ENCODE data around the gene RNF213.

DNA sequence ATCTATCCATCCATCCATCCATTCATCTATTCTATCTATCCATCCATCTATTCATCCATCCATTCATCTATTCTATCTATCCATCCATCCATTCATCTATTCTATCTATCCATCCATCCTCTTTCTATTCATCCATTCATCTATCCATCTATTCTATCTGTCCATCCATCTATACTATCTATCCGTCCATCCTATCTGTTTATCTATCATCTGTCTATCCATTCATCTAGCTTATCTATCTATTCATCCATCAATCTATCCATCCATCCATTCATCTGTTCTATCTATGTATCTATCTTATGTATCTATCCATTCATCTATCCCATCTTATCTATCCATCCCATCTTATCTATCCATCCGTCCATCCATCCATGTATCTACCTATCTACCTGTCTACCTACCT, 8.8 kb downstream of the RNF213 start:
- TF ChIP-seq, protein P1, sequence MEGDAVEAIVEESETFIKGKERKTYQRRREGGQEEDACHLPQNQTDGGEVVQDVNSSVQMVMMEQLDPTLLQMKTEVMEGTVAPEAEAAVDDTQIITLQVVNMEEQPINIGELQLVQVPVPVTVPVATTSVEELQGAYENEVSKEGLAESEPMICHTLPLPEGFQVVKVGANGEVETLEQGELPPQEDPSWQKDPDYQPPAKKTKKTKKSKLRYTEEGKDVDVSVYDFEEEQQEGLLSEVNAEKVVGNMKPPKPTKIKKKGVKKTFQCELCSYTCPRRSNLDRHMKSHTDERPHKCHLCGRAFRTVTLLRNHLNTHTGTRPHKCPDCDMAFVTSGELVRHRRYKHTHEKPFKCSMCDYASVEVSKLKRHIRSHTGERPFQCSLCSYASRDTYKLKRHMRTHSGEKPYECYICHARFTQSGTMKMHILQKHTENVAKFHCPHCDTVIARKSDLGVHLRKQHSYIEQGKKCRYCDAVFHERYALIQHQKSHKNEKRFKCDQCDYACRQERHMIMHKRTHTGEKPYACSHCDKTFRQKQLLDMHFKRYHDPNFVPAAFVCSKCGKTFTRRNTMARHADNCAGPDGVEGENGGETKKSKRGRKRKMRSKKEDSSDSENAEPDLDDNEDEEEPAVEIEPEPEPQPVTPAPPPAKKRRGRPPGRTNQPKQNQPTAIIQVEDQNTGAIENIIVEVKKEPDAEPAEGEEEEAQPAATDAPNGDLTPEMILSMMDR (IDR thresholded peaks at IDR 0.05; ENCODE audit: low read depth, low read length), result no peak
- TF ChIP-seq POLR2A (IDR thresholded peaks at IDR 0.05; ENCODE audit: extremely low read depth, insufficient read length) (no peak), MYC (IDR thresholded peaks at IDR 0.05; ENCODE audit: low read depth, low read length) (no peak)
- TF ChIP-seq, protein P2, sequence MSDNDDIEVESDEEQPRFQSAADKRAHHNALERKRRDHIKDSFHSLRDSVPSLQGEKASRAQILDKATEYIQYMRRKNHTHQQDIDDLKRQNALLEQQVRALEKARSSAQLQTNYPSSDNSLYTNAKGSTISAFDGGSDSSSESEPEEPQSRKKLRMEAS (IDR thresholded peaks at IDR 0.05; ENCODE audit: low read depth, low read length), result no peak

Data from NB4 (cell line).